GM23338 (cell line): ENCODE results near the gene MUC5B.

Source experiments
- POLR2AphosphoS5 ChIP-seq: IDR thresholded peaks from 2 replicates; pipeline ENCODE4 v1.6.1; 2016; ENCODE audit warnings: antibody characterized with exemption, low read depth
- TF ChIP-seq, protein P1 (sequence below), 2 experiments: fragments of 200-600 bp in 1 of 2; sonication (generic) in 1 of 2; conservative IDR thresholded peaks; 2 replicates each; pipeline versions ENCODE4 v1.5.1 to v1.6.1; 2016 to 2017; ENCODE audit warnings: antibody characterized with exemption in 2 of 2, low read depth in 2 of 2, mild to moderate bottlenecking in 2 of 2, moderate library complexity in 1 of 2

DNA sequence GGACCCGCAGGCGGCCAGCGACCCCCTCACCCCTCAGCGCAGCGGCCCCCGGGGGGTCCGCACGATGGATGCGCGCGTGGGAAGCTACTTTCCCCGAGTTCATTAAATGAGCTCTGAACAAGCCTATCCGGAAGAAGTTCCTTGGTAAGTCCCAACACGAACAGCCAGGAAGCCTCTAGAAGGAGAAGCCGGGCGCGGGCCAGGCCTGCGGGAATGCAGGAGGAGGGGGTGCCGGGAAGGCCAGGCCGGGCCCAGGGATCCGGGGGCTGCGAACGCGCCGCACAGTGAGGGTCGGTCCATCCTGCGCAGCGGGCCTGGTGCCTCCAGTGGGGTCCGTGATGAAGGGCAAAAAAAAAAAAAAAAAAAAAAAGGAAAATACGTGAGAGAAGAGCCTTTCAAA lies 49.7 kb downstream of the MUC5B start:
- TF ChIP-seq POLR2AphosphoS5 = no peak
- TF ChIP-seq, protein P1, sequence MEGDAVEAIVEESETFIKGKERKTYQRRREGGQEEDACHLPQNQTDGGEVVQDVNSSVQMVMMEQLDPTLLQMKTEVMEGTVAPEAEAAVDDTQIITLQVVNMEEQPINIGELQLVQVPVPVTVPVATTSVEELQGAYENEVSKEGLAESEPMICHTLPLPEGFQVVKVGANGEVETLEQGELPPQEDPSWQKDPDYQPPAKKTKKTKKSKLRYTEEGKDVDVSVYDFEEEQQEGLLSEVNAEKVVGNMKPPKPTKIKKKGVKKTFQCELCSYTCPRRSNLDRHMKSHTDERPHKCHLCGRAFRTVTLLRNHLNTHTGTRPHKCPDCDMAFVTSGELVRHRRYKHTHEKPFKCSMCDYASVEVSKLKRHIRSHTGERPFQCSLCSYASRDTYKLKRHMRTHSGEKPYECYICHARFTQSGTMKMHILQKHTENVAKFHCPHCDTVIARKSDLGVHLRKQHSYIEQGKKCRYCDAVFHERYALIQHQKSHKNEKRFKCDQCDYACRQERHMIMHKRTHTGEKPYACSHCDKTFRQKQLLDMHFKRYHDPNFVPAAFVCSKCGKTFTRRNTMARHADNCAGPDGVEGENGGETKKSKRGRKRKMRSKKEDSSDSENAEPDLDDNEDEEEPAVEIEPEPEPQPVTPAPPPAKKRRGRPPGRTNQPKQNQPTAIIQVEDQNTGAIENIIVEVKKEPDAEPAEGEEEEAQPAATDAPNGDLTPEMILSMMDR (conservative IDR thresholded peaks at IDR 0.05; ENCODE audit: low read depth in 2 of 2) = no peak
